CD8-positive, alpha-beta memory T cell (primary cell): Measurements from ENCODE around the gene ZNF574. TPM values are rescaled to one million over a fixed set of nuclear protein-coding genes. Genes with fewer than 3 reads are reported as not detected.

Experiments used
- CTCF ChIA-PET: fragments of 350-600 bp; sonication (Branson Sonifier 250); formaldehyde crosslinking; loops from one replicate; lab custom pipeline; 2021; ENCODE audit warnings: antibody characterized with exemption; lab: Charles Lee
- POLR2A ChIA-PET: fragments of 350-600 bp; sonication (Branson Sonifier 250); formaldehyde crosslinking; loops from one replicate; lab custom pipeline; 2021; ENCODE audit warnings: antibody characterized with exemption; lab: Charles Lee
- DNase-seq, 5 donors: peaks; one replicate each; pipeline versions ENCODE4 v3.0.0 to v3.0.0-alpha.2; 2020 to 2022; ENCODE audit warnings: mixed read lengths in 1 of 5
- H3K27ac ChIP-seq: one replicate; pipeline ENCODE4 v1.7.0; 2013; ENCODE audit warnings: low read depth, mild to moderate bottlenecking, low read length, moderate library complexity
- H3K27me3 ChIP-seq: 2 replicates; pipeline ENCODE4 v1.7.0; 2013; ENCODE audit warnings: low read length, mild to moderate bottlenecking; ENCODE audit not compliant: insufficient read depth, poor library complexity, severe bottlenecking
- H3K36me3 ChIP-seq: 2 replicates; pipeline ENCODE4 v1.7.0; 2013; ENCODE audit warnings: mild to moderate bottlenecking, low read length, moderate library complexity; ENCODE audit not compliant: insufficient read depth
- H3K4me1 ChIP-seq: 2 replicates; pipeline ENCODE4 v1.7.0; 2013; ENCODE audit warnings: mild to moderate bottlenecking, low read length, moderate library complexity; ENCODE audit not compliant: insufficient read depth
- H3K4me3 ChIP-seq: 2 replicates; pipeline ENCODE4 v1.7.0; 2013; ENCODE audit warnings: mild to moderate bottlenecking, low read length
- H3K9me3 ChIP-seq: 2 replicates; pipeline ENCODE4 v1.7.0; 2013; ENCODE audit warnings: mild to moderate bottlenecking, low read length
- H3K27ac Mint-ChIP-seq, 8 donors: one replicate each; pipeline ENCODE4 v1.8.0; 2020 to 2021; ENCODE audit warnings: mixed read lengths in 8 of 8, mild to moderate bottlenecking in 6 of 8, inconsistent platforms in 3 of 8, moderate library complexity in 3 of 8
- H3K27me3 Mint-ChIP-seq, 2 donors: one replicate each; pipeline ENCODE4 v1.8.0; 2020 to 2021; ENCODE audit warnings: mixed read lengths in 2 of 2, mild to moderate bottlenecking in 1 of 2, moderate library complexity in 1 of 2
- H3K36me3 Mint-ChIP-seq, 3 donors: one replicate each; pipeline ENCODE4 v1.8.0; 2020 to 2021; ENCODE audit warnings: mixed read lengths in 3 of 3, inconsistent platforms in 1 of 3, mild to moderate bottlenecking in 1 of 3
- H3K4me1 Mint-ChIP-seq, 3 donors: one replicate each; pipeline ENCODE4 v1.8.0; 2020 to 2021; ENCODE audit warnings: mixed read lengths in 3 of 3, inconsistent platforms in 1 of 3, mild to moderate bottlenecking in 1 of 3
- H3K4me3 Mint-ChIP-seq, 7 donors: one replicate each; pipeline ENCODE4 v1.8.0; 2020 to 2021; ENCODE audit warnings: mixed read lengths in 7 of 7, mild to moderate bottlenecking in 6 of 7, moderate library complexity in 4 of 7, inconsistent platforms in 2 of 7
- H3K9me3 Mint-ChIP-seq, 5 donors: one replicate each; pipeline ENCODE4 v1.8.0; 2020 to 2022; ENCODE audit warnings: mixed read lengths in 5 of 5, mild to moderate bottlenecking in 3 of 5, moderate library complexity in 2 of 5, inconsistent platforms in 1 of 5
- polyA plus RNA-seq: library from polyadenylated mRNA; unstranded; fragments of 300-500 nt; fragmentation: Illumina TruSeq; gene quantifications from one replicate; pipeline ENCODE4 v1.2.3, GENCODE V29; 2021
- total RNA-seq, 2 experiments: library from RNA; stranded (reverse); gene quantifications; one replicate each; pipeline ENCODE4 v1.2.3, GENCODE V29; 2021

ZNF574 gene
- total and polyA plus RNA-seq, 3 experiments from 2014 or later = 18.8 to 24.9 (median 21.9) TPM

DNA sequence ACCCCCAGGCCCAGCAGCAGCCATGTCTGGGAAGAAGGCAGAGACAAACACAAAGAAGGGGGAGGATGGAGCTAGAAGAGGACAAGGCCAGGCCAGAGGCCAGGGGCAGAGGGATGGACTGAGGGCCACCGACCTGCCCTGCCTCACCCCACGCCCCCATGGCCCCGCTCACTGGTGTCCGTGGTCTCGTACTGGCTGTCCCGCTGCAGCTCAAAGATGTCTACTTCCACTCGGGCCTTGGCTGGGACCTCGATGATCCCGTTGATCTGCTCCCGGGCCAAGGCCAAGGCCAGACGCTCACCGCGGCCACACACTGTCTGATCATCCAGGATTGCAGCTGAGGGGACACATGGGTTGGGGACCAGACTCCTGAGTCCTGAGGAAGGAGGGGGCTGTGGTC lies 10.9 kb upstream of the ZNF574 start:
- Histone ChIP-seq H3K4me1 (no peaks in the 10 kb centered on the region), H3K36me3 (no peaks in the 10 kb centered on the region), H3K9me3 (no peaks in the 10 kb centered on the region), H3K4me3 (no peak overlapping the region), H3K27ac (no peak overlapping the region), H3K27me3 (peaks cover 16% of the 10 kb centered on the region)
- Mint-ChIP-seq H3K4me1 (no peaks in the 10 kb centered on the region), H3K4me3 (no peak overlapping the region), H3K36me3 (no peaks in the 10 kb centered on the region), H3K27ac (no peak overlapping the region), H3K27me3 (peaks cover 8 to 28% of the 10 kb centered on the region in 2 donors), H3K9me3 (no peaks in the 10 kb centered on the region)
- no peak for DNase-seq
- ChIA-PET POLR2A (no interaction called here), CTCF (no interaction called here)

DNA sequence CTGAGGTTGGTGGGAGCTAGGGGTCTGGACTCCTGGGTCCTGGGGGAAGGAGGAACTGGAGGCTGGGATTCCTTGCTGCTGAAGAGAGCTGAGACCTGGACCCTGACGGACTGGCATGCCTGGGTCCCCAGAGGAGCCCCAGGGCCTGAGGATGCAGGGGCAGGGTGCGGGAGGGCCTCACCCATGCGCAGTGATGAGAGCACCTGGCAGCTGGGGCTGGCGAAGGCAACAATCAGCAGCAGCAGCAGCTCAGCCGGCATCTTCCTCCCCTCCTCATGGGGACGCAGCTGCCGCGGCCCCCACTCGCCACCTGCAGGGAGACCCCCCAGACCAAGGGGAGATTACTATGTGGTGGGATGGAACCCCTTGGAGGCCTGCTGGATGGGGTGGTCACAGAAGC lies 10.5 kb upstream of the ZNF574 start:
- no peak overlapping the region for H3K4me3 ChIP-seq
- H3K4me1 Mint-ChIP-seq = no peaks in the 10 kb centered on the region
- no peaks in the 10 kb centered on the region for H3K9me3 ChIP-seq
- H3K4me3 Mint-ChIP-seq = no peak overlapping the region
- DNase-seq = no peak
- no peaks in the 10 kb centered on the region for H3K36me3 Mint-ChIP-seq
- peaks cover 16% of the 10 kb centered on the region for H3K27me3 ChIP-seq
- peaks cover 8 to 28% of the 10 kb centered on the region in 2 donors for H3K27me3 Mint-ChIP-seq
- H3K36me3 ChIP-seq = no peaks in the 10 kb centered on the region
- H3K27ac ChIP-seq = no peak overlapping the region
- H3K4me1 ChIP-seq = no peaks in the 10 kb centered on the region
- no peak overlapping the region for H3K27ac Mint-ChIP-seq
- CTCF ChIA-PET = no interaction called here
- POLR2A ChIA-PET = no interaction called here
- no peaks in the 10 kb centered on the region for H3K9me3 Mint-ChIP-seq

DNA sequence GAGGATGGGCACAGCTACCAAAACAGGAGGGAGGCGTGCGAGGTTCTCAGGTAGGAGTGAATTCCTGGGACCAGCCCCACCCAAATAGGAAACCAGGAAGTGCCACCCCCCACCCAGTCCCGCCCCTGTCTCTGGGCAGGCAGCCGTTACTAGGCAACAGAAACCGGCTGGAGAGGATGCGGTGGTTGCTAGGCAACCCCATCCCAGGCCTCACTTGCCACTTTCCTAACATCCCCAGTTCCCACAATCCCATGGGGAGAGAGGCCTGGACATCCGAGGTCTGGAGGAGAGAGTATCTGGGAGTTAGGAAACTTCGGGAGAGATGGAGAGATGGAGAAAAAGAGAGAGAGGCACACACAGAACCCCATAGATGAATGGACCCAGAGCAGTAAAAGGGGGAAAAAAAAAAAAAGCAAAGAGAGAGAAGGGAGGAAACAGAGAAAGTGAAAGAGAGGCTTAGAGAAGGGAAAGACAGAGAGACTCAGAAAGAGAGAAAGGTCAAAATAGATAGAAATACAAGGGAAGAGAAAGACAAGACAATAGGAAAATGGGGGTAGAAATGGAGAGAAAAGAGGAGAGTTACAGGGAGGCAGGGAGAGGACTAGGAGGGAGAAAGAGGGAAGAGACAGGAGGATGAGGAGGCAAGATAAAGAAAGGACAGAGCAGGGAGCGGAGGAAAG lies 9.8 kb upstream of the ZNF574 start:
- Histone ChIP-seq H3K27me3 (peaks cover 16% of the 10 kb centered on the region), H3K4me3 (no peak overlapping the region)
- CTCF ChIA-PET = no interaction called here

DNA sequence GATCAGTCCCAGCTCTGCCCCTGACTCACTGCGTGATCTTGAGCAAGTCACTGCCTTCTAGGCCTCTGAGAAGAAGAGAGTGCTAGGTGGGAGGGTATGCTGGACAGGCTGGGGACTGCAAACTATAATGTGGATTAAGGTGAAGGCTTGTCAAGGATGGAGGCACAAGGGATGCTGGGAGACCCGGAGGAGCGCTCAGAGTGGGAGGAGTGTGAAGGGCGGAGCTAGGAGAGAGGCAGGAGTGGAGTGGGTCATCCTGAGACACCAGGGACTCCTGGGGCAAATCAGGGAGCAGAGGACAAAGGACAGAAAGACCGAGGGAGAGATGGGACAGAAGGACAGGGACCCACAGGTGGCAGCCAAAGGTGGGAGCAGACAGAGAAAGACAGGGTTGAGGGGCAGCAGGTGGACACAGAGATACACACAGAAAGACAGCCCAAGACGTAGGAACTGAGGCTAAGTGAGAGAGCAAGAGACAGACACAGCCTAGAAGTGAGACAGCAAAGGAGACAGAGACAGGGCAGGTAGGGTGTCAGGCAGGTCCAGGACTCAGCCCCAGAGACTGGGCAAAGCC lies 8.6 kb upstream of the ZNF574 start:
- no peaks in the 10 kb centered on the region for H3K36me3 Mint-ChIP-seq
- no peaks in the 10 kb centered on the region for H3K4me1 Mint-ChIP-seq
- H3K4me3 Mint-ChIP-seq = no peak overlapping the region
- Histone ChIP-seq H3K27ac (no peak overlapping the region), H3K36me3 (no peaks in the 10 kb centered on the region), H3K9me3 (no peaks in the 10 kb centered on the region), H3K4me3 (no peak overlapping the region), H3K27me3 (peaks cover 16% of the 10 kb centered on the region), H3K4me1 (no peaks in the 10 kb centered on the region)
- DNase-seq = no peak
- H3K9me3 Mint-ChIP-seq = no peaks in the 10 kb centered on the region
- no peak overlapping the region for H3K27ac Mint-ChIP-seq
- CTCF ChIA-PET = no interaction called here
- POLR2A ChIA-PET = no interaction called here
- H3K27me3 Mint-ChIP-seq = peaks cover 5 to 25% of the 10 kb centered on the region in 2 donors

More for the DNA sequence above, 9.8 kb upstream of the ZNF574 start:
- Mint-ChIP-seq H3K27ac (no peak overlapping the region), H3K4me1 (no peaks in the 10 kb centered on the region), H3K4me3 (no peak overlapping the region), H3K9me3 (no peaks in the 10 kb centered on the region), H3K36me3 (no peaks in the 10 kb centered on the region), H3K27me3 (peaks cover 8 to 25% of the 10 kb centered on the region in 2 donors)
- Histone ChIP-seq H3K4me1 (no peaks in the 10 kb centered on the region), H3K27ac (no peak overlapping the region), H3K36me3 (no peaks in the 10 kb centered on the region), H3K9me3 (no peaks in the 10 kb centered on the region)
- DNase-seq = no peak
- POLR2A ChIA-PET = no interaction called here

- CTCF ChIA-PET = no interaction called here
- Histone ChIP-seq H3K4me1 (no peaks in the 10 kb centered on the region), H3K27me3 (peaks cover 16% of the 10 kb centered on the region), H3K27ac (no peak overlapping the region), H3K36me3 (no peaks in the 10 kb centered on the region), H3K9me3 (no peaks in the 10 kb centered on the region), H3K4me3 (no peak overlapping the region)
- no peak for DNase-seq
- Mint-ChIP-seq H3K27ac (no peak overlapping the region), H3K4me3 (no peak overlapping the region), H3K9me3 (no peaks in the 10 kb centered on the region), H3K4me1 (no peaks in the 10 kb centered on the region), H3K27me3 (peaks cover 5 to 18% of the 10 kb centered on the region in 2 donors), H3K36me3 (no peaks in the 10 kb centered on the region)
- POLR2A ChIA-PET = no interaction called here
Measured at GRCh38 chr19:42068361-42068755, 7.6 kb upstream of the ZNF574 start.

DNA sequence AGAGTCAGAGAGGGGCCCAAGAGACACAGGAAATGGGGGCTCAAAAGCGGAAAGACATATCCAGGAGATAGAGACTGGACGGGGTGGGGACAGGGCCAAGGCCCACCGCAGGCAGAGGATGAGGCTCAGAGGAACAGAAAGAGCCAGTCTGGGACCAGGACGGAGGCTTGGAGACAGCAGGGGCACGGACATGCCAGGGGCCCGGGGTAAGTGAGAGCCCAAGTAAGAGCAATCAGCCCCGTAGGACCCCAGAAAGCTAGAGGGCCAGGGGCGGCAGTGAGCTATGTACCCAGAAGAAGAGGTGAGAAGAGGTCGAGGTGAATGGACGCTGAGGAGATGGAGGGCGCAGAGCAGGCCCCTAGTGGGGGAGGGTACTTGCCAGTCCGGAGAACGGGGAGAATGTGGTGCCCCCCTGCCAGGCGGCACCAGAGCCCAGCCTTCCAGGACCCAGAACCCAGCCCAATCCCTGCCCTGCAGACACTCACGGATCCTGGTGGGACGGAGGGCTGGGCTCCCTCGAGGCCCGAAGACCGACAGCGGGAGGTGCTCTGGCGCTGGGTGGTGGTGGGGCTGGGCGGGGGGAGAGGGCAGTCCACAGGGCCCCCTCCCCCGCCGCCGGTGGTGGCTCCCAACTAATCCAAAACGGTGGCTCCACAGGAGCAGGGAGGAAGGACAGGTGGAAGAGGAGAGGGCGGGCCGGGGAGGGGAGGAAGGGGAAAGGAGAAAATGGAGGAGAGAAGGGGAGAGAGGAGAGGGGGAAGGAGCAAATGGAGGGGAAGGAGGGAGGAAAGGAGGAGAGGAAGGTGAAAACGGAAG lies 7.0 kb upstream of the ZNF574 start:
- no peak overlapping the region for H3K4me3 Mint-ChIP-seq
- Histone ChIP-seq H3K27me3 (peaks cover 16% of the 10 kb centered on the region), H3K27ac (no peak overlapping the region), H3K4me3 (no peak overlapping the region), H3K9me3 (no peaks in the 10 kb centered on the region), H3K36me3 (no peaks in the 10 kb centered on the region), H3K4me1 (no peaks in the 10 kb centered on the region)
- POLR2A ChIA-PET = no interaction called here
- no peaks in the 10 kb centered on the region for H3K9me3 Mint-ChIP-seq
- CTCF ChIA-PET = no interaction called here
- H3K4me1 Mint-ChIP-seq = no peaks in the 10 kb centered on the region
- H3K27me3 Mint-ChIP-seq = peaks cover 5 to 14% of the 10 kb centered on the region in 2 donors
- no peak overlapping the region for H3K27ac Mint-ChIP-seq
- no peaks in the 10 kb centered on the region for H3K36me3 Mint-ChIP-seq
- no peak for DNase-seq

DNA sequence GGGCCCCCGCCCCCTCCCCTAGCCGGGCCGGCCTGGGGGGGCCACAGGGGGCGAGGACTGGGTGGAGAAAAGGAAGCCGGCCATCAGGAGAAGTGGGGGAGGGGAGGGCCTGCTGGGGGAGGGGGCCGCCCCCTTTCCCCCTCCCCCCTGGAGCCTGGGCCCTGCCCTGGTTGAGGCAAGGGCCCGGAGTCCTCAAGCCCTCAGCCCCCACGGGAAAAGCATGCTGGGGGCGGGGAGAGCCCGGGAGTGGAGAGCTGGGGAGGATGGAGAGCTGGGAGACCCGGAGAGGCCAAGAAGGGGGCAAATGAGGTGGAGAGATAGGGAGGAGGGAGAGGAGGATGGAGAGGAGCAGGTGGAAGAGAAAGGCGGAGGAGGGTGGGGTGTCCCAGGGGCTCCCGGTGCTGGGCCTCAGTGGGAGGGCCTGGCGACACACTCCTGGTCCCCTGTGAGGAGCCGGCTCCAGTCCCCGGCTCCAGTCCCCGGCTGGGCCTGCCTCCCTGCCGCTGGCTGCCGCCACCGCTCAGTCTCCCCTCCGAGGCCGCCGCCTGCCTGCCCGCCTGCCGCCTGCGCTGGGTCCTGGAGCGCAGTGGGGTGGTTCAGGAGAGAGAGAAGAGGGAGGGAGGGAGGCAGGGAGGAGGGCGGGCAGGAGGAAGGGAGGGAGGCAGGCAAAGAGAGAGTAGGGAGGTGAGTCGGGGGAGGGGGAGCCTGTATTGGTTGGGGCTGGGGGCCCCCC lies 6.2 kb upstream of the ZNF574 start, which contains the start of gene GRIK5:
TSS of gene GRIK5 (minus strand) at position 588 of the 733 bp plus-strand sequence. CDS start 4,436 bp downstream, outside the sequence.
- H3K27ac Mint-ChIP-seq = peak within 1 kb of the TSS in 2 of 8 donors; percentile 75 to 78
- POLR2A ChIA-PET = no interaction called here

More for the DNA sequence above, 6.2 kb upstream of the ZNF574 start, which contains the start of gene GRIK5:
- Histone ChIP-seq H3K4me1 (peaks cover 3% of the 10 kb centered on the region), H3K36me3 (no peaks in the 10 kb centered on the region), H3K4me3 (no peak within 1 kb of the TSS), H3K9me3 (no peaks in the 10 kb centered on the region), H3K27ac (no peak within 1 kb of the TSS), H3K27me3 (peaks cover 16% of the 10 kb centered on the region)
- Mint-ChIP-seq H3K36me3 (no peaks in the 10 kb centered on the region), H3K27me3 (peaks cover 5 to 6% of the 10 kb centered on the region in 2 donors), H3K4me3 (peak within 1 kb of the TSS in 1 of 7 donors; percentile 74), H3K9me3 (no peaks in the 10 kb centered on the region), H3K4me1 (peaks cover 0 to 4% (median 2%) of the 10 kb centered on the region in 3 donors)
- no peak for DNase-seq
- CTCF ChIA-PET = no interaction called here
